Ovary (tissue), 3 donors: Measurements from ENCODE around the gene ADRA2C.

Experiments used
- CTCF ChIP-seq, 3 donors: fragments of 450-650 bp in 2 of 3; fragments of 200-600 bp in 1 of 3; IDR thresholded peaks; one replicate each; pipeline versions ENCODE4 v1.5.1 to v1.8.0; 2016 to 2022; ENCODE audit warnings: antibody characterized with exemption in 3 of 3, mild to moderate bottlenecking in 1 of 3
- EP300 ChIP-seq: sonication (generic); formaldehyde crosslinking; IDR thresholded peaks from one replicate; pipeline ENCODE4 v1.6.1; 2017; ENCODE audit warnings: antibody characterized with exemption
- donor health status: DM: no; HTN: no; CAD: no.

GRCh38 chr4:3807822-3808496 lies 41.8 kb downstream of the ADRA2C start:
- TF ChIP-seq CTCF (IDR thresholded peaks at IDR 0.05) (no peak), EP300 (no peak)
